ENCODE results near the gene OR5AU1.

- TF ChIP-seq CTCF (conservative IDR thresholded peaks at IDR 0.05) (no peak), EZH2 (IDR thresholded peaks at IDR 0.05; ENCODE audit: low read depth) (no peak)
These were observed 12.2 kb upstream of the OR5AU1 start for GRCh38 chr14:21168055-21168454.
